Ramos (cell line): Measurements from ENCODE around the gene FAM110D.

Experiments
- in situ Hi-C: fragments of 300-500 bp; cut with MboI; formaldehyde crosslinking; loops from one replicate; pipeline ENCODE4 v1.14.3; 2022; ENCODE audit warnings: low sequenced_read_pairs; ENCODE audit not compliant: unreplicated experiment

FAM110D gene

GRCh38 chr1:26127235-26128163, 31.4 kb upstream of the FAM110D start:
- in situ Hi-C loops, result no loop called here

- in situ Hi-C loops, result no loop called here
These were observed 29.1 kb upstream of the FAM110D start for GRCh38 chr1:26129778-26130177.

- in situ Hi-C loops, result no loop called here
These were observed 28.2 kb upstream of the FAM110D start for GRCh38 chr1:26130695-26131094.

- in situ Hi-C loops, result no loop called here
These were observed 26.6 kb upstream of the FAM110D start for GRCh38 chr1:26132128-26132833.

- in situ Hi-C loops, result no loop called here
These were observed 26.1 kb upstream of the FAM110D start for GRCh38 chr1:26132834-26133167.

GRCh38 chr1:26134466-26134865, 24.4 kb upstream of the FAM110D start:
- in situ Hi-C loops, result no loop called here

- in situ Hi-C loops, result no loop called here
These were observed 19.8 kb upstream of the FAM110D start for GRCh38 chr1:26138974-26139558.

GRCh38 chr1:26142159-26142558, 16.7 kb upstream of the FAM110D start:
- in situ Hi-C loops, result no loop called here

- in situ Hi-C loops, result loop anchor here (5.0 kb wide), 1 partner anchor 38 kb away; no protein-coding TSS in a partner anchor
These were observed 13.6 kb upstream of the FAM110D start for GRCh38 chr1:26145041-26145959.

GRCh38 chr1:26145960-26146294, 13.0 kb upstream of the FAM110D start:
- in situ Hi-C loops, result loop anchor here (5.0 kb wide), 1 partner anchor 39 kb away; no protein-coding TSS in a partner anchor

GRCh38 chr1:26148887-26149286, 10.0 kb upstream of the FAM110D start:
- in situ Hi-C loops, result loop anchor here (5.0 kb wide), 1 partner anchor 42 kb away; no protein-coding TSS in a partner anchor

GRCh38 chr1:26153966-26154532, 4.8 kb upstream of the FAM110D start:
- in situ Hi-C loops, result no loop called here

GRCh38 chr1:26154750-26155149, 4.1 kb upstream of the FAM110D start:
- in situ Hi-C loops, result no loop called here

- in situ Hi-C loops, result no loop called here
These were observed 3.3 kb upstream of the FAM110D start for GRCh38 chr1:26155370-26156284.

GRCh38 chr1:26156285-26157038, 2.4 kb upstream of the FAM110D start:
- in situ Hi-C loops, result no loop called here

GRCh38 chr1:26158271-26158907, 490 bp upstream of the FAM110D start:
- in situ Hi-C loops, result no loop called here

- in situ Hi-C loops, result no loop called here
These were observed 812 bp downstream of the FAM110D start for GRCh38 chr1:26159743-26160039.
